GM12878 (cell line): ENCODE measurements around the gene SLC39A7. TPM values are rescaled to one million over a fixed set of nuclear protein-coding genes. Genes with fewer than 3 reads are reported as not detected.

Experiments used
- ASH2L ChIP-seq: fragments of 300-600, 200-600 bp; sonication (generic); IDR thresholded peaks from 2 replicates; pipeline ENCODE4 v1.6.1; 2017; ENCODE audit warnings: low read depth, mild to moderate bottlenecking, borderline replicate concordance
- ATF2 ChIP-seq: IDR thresholded peaks from 2 replicates; pipeline ENCODE4 v1.6.1; 2012; ENCODE audit warnings: low read length, inconsistent platforms
- BCL3 ChIP-seq: IDR thresholded peaks from 2 replicates; pipeline ENCODE4 v1.6.1; 2011; ENCODE audit warnings: borderline replicate concordance, low read depth, mild to moderate bottlenecking, moderate library complexity, low read length; ENCODE audit not compliant: insufficient read depth, poor library complexity, severe bottlenecking
- BRCA1 ChIP-seq: IDR thresholded peaks from 2 replicates; pipeline ENCODE4 v1.6.1; 2011; ENCODE audit warnings: low read depth, low read length, improper control_type of control experiment
- CBX3 ChIP-seq: fragments of 200-600 bp; sonication (generic); IDR thresholded peaks from 2 replicates; pipeline ENCODE4 v1.6.1; 2016; ENCODE audit warnings: low read depth, borderline replicate concordance
- CEBPB ChIP-seq, 2 experiments: fragments of 150-350 bp in 1 of 2; IDR thresholded peaks; 2 replicates each; pipeline ENCODE4 v1.6.1; 2012 to 2014; ENCODE audit warnings: low read depth in 2 of 2, low read length in 2 of 2, borderline replicate concordance in 1 of 2, inconsistent platforms in 1 of 2
- CEBPZ ChIP-seq: fragments of 150-350 bp; IDR thresholded peaks from 2 replicates; pipeline ENCODE4 v1.6.1; 2016; ENCODE audit warnings: low read depth, low read length
- EP300 ChIP-seq, 2 experiments: fragments of 150-350 bp in 1 of 2; IDR thresholded peaks; 2 replicates each; pipeline ENCODE4 v1.6.1; 2011 to 2012; ENCODE audit warnings: low read depth in 2 of 2, low read length in 2 of 2, borderline replicate concordance in 1 of 2, improper control_type of control experiment in 1 of 2, inconsistent platforms in 1 of 2; ENCODE audit not compliant: control insufficient read depth in 1 of 2
- GATAD2B ChIP-seq: fragments of 450-650 bp; conservative IDR thresholded peaks from 2 replicates; pipeline ENCODE4 v1.6.1; 2017; ENCODE audit warnings: low read depth, mild to moderate bottlenecking, moderate library complexity
- MYB ChIP-seq: fragments of 150-350 bp; IDR thresholded peaks from 2 replicates; pipeline ENCODE4 v1.6.1; 2014; ENCODE audit warnings: mild to moderate bottlenecking, low read depth, low read length, borderline replicate concordance
- SMAD5 ChIP-seq: IDR thresholded peaks from 2 replicates; pipeline ENCODE4 v1.6.1; 2016; ENCODE audit warnings: antibody characterized with exemption, low read depth
- STAT1 ChIP-seq: fragments of 450-650 bp; conservative IDR thresholded peaks from 2 replicates; pipeline ENCODE4 v1.6.1; 2014; ENCODE audit warnings: antibody characterized with exemption, mild to moderate bottlenecking
- TCF12 ChIP-seq: IDR thresholded peaks from 2 replicates; pipeline ENCODE4 v1.6.1; 2011; ENCODE audit warnings: low read depth, mild to moderate bottlenecking, low read length
- TCF3 ChIP-seq: IDR thresholded peaks from 2 replicates; pipeline ENCODE4 v1.6.1; 2012; ENCODE audit warnings: low read depth, mild to moderate bottlenecking, low read length, borderline replicate concordance; ENCODE audit not compliant: insufficient read depth
- WRNIP1 ChIP-seq: IDR thresholded peaks from 2 replicates; pipeline ENCODE4 v1.6.1; 2011; ENCODE audit warnings: low read depth, low read length, improper control_type of control experiment, borderline replicate concordance
- ZNF592 ChIP-seq: fragments of 450-650 bp; IDR thresholded peaks from 2 replicates; pipeline ENCODE4 v1.6.1; 2017; ENCODE audit warnings: mild to moderate bottlenecking, moderate library complexity
- polyA plus RNA-seq, 11 experiments: library from polyadenylated mRNA; depleted of rRNA in 4 of 11; unstranded in 6 of 11; stranded (reverse) in 5 of 11; fragments of >200 nt; fragmentation: Nextera tagmentation in 4 of 11; fragmentation: Illumina TruSeq in 1 of 11; extraction: Ambion mirVana in 4 of 11; extraction: Trizol in 1 of 11; gene quantifications; 1 replicate in 1 of 11; 2 replicates in 10 of 11; pipeline versions ENCODE4 v1.2.1 to v1.2.3, GENCODE V29; 2011 to 2016; ENCODE audit warnings: inconsistent platforms in 2 of 11, missing spikeins in 2 of 11, low read depth in 1 of 11
- total RNA-seq, 4 experiments: library from RNA; depleted of rRNA in 3 of 4; stranded (reverse); fragments of >200 nt in 3 of 4; fragmentation: Illumina TruSeq in 1 of 4; extraction: Trizol in 1 of 4; gene quantifications; 2 replicates each; pipeline versions ENCODE4 v1.2.1 to v1.2.3, GENCODE V29; 2013 to 2021

SLC39A7 gene
- total and polyA plus RNA-seq, 10 of the 15 experiments (the other 5 are each of a cell fraction or from before 2014, with no cell fraction given): 7.3 to 63.1 (median 40.6) TPM

GRCh38 chr6:33170176-33171015, 30.3 kb upstream of the SLC39A7 start (continued):
- TF ChIP-seq BCL3: no peak
- no peak for TF ChIP-seq SMAD5
- peak in 1 of 2 experiments; percentile 48; a peak in 1 of 4 replicates for TF ChIP-seq EP300 (IDR thresholded peaks at IDR 0.05; ENCODE audit: borderline replicate concordance in 1 of 2, control insufficient read depth in 1 of 2, low read depth in 2 of 2, low read length in 2 of 2)
- TF ChIP-seq TCF3: no peak
- TF ChIP-seq ASH2L: no peak
- TF ChIP-seq TCF12: peak; percentile 76; the same call in 1 of the 2 replicates
- TF ChIP-seq BRCA1: no peak
- TF ChIP-seq ZNF592: no peak
- TF ChIP-seq MYB: no peak
- TF ChIP-seq GATAD2B: peak; percentile 97
- TF ChIP-seq CEBPZ: no peak
- TF ChIP-seq WRNIP1: no peak
- no peak for TF ChIP-seq CEBPB (IDR thresholded peaks at IDR 0.05; ENCODE audit: borderline replicate concordance in 1 of 2, low read depth in 2 of 2, low read length in 2 of 2)
- TF ChIP-seq ATF2: no peak
- no peak for TF ChIP-seq CBX3
- TF ChIP-seq STAT1: no peak
